ENCODE data around the gene SMARCC2. TPM values are rescaled to one million over a fixed set of nuclear protein-coding genes. Genes with fewer than 3 reads are reported as not detected.
A peak's percentile ranks its signal among the peaks of the same experiment; 100 is the strongest.

SMARCC2 gene
- total RNA-seq, 1 experiment from 2014 or later, result 94.8 TPM

- TF ChIP-seq, protein P1, sequence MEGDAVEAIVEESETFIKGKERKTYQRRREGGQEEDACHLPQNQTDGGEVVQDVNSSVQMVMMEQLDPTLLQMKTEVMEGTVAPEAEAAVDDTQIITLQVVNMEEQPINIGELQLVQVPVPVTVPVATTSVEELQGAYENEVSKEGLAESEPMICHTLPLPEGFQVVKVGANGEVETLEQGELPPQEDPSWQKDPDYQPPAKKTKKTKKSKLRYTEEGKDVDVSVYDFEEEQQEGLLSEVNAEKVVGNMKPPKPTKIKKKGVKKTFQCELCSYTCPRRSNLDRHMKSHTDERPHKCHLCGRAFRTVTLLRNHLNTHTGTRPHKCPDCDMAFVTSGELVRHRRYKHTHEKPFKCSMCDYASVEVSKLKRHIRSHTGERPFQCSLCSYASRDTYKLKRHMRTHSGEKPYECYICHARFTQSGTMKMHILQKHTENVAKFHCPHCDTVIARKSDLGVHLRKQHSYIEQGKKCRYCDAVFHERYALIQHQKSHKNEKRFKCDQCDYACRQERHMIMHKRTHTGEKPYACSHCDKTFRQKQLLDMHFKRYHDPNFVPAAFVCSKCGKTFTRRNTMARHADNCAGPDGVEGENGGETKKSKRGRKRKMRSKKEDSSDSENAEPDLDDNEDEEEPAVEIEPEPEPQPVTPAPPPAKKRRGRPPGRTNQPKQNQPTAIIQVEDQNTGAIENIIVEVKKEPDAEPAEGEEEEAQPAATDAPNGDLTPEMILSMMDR (IDR thresholded peaks at IDR 0.05; ENCODE audit: insufficient read depth in 1 of 2, low read depth in 1 of 2, low read length in 1 of 2, severe bottlenecking in 1 of 2, unreplicated experiment in 1 of 2), result no peak
- H3K27me3 ChIP-seq (replicated peaks; ENCODE audit: control insufficient read depth, insufficient read depth, low read length), result no peaks in the 10 kb centered on the region
- H3K4me3 Mint-ChIP-seq (ENCODE audit: unreplicated experiment), result no peak overlapping the region
- no TSS peak for BruUV-seq (replicated peaks)
- no peak overlapping the region for H3K27ac Mint-ChIP-seq (ENCODE audit: unreplicated experiment)
- DNase-seq, result no peak
- H3K9me3 Mint-ChIP-seq (ENCODE audit: unreplicated experiment), result no peaks in the 10 kb centered on the region
- ChIA-PET CTCF (no interaction called here), POLR2A (interaction anchor here (0.6 kb wide), 1 partner anchor 151 kb away, joined by 3 read pairs; no protein-coding TSS in a partner anchor)
- no peaks in the 10 kb centered on the region for H3K9me3 ChIP-seq
- peaks cover 20% of the 10 kb centered on the region for H3K4me1 Mint-ChIP-seq (ENCODE audit: low read depth, unreplicated experiment)
- H3K36me3 ChIP-seq (ENCODE audit: control insufficient read depth, insufficient read depth, low read length), result peaks cover 5% of the 10 kb centered on the region; the same call in 1 of the 2 replicates
- no peak overlapping the region for H3K4me3 ChIP-seq (ENCODE audit: low read depth, low read length)
- no peaks in the 10 kb centered on the region for H3K27me3 Mint-ChIP-seq (ENCODE audit: insufficient read depth, unreplicated experiment)
- H3K36me3 Mint-ChIP-seq (ENCODE audit: insufficient read depth, unreplicated experiment), result peaks cover 96% of the 10 kb centered on the region
- H3K4me1 ChIP-seq, result peaks cover 4% of the 10 kb centered on the region; the same call in 1 of the 2 replicates
- intact Hi-C loops (cut with micrococcal nuclease; ENCODE audit: unreplicated experiment), result no loop called here
Measured at GRCh38 chr12:56165369-56165768, 23.9 kb downstream of the SMARCC2 start.

DNA sequence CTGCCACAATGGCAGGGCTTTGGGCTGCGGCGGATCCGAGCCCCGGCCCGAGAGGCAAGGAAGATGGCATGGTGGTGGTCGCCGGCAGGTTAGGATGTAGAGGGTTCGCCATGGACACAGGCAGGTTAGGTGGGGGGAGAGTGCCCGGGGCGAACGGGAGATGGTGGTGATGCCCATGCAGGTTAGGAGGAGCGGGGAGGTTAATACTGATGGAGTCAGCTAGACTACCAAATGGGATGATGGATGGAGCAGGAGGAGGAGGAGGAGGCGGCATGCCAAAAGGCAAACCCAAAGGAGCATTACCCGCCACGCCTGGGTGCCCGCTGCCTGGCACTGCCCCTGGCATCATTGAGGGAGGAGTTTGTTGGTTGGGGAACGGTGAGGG is 24.9 kb downstream of the SMARCC2 start:
- ChIA-PET CTCF (no interaction called here), POLR2A (no interaction called here)
- peak overlapping the region; percentile 73 for H3K27ac Mint-ChIP-seq (ENCODE audit: unreplicated experiment)
- no peak for DNase-seq
- H3K4me3 ChIP-seq (ENCODE audit: low read depth, low read length), result no peak overlapping the region
- H3K4me3 Mint-ChIP-seq (ENCODE audit: unreplicated experiment), result no peak overlapping the region
- no peaks in the 10 kb centered on the region for H3K27me3 Mint-ChIP-seq (ENCODE audit: insufficient read depth, unreplicated experiment)
- TF ChIP-seq, protein P1 (IDR thresholded peaks at IDR 0.05; ENCODE audit: insufficient read depth in 1 of 2, low read depth in 1 of 2, low read length in 1 of 2, severe bottlenecking in 1 of 2, unreplicated experiment in 1 of 2), result no peak
- no peaks in the 10 kb centered on the region for H3K27me3 ChIP-seq (replicated peaks; ENCODE audit: control insufficient read depth, insufficient read depth, low read length)
- peaks cover 96% of the 10 kb centered on the region for H3K36me3 Mint-ChIP-seq (ENCODE audit: insufficient read depth, unreplicated experiment)
- BruUV-seq (replicated peaks), result no TSS peak
- H3K36me3 ChIP-seq (ENCODE audit: control insufficient read depth, insufficient read depth, low read length), result peaks cover 3% of the 10 kb centered on the region; the same call in 1 of the 2 replicates
- intact Hi-C loops (cut with micrococcal nuclease; ENCODE audit: unreplicated experiment), result no loop called here
- H3K4me1 Mint-ChIP-seq (ENCODE audit: low read depth, unreplicated experiment), result peaks cover 27% of the 10 kb centered on the region
- no peaks in the 10 kb centered on the region for H3K9me3 Mint-ChIP-seq (ENCODE audit: unreplicated experiment)
- H3K9me3 ChIP-seq, result no peaks in the 10 kb centered on the region
- peaks cover 14% of the 10 kb centered on the region for H3K4me1 ChIP-seq

DNA sequence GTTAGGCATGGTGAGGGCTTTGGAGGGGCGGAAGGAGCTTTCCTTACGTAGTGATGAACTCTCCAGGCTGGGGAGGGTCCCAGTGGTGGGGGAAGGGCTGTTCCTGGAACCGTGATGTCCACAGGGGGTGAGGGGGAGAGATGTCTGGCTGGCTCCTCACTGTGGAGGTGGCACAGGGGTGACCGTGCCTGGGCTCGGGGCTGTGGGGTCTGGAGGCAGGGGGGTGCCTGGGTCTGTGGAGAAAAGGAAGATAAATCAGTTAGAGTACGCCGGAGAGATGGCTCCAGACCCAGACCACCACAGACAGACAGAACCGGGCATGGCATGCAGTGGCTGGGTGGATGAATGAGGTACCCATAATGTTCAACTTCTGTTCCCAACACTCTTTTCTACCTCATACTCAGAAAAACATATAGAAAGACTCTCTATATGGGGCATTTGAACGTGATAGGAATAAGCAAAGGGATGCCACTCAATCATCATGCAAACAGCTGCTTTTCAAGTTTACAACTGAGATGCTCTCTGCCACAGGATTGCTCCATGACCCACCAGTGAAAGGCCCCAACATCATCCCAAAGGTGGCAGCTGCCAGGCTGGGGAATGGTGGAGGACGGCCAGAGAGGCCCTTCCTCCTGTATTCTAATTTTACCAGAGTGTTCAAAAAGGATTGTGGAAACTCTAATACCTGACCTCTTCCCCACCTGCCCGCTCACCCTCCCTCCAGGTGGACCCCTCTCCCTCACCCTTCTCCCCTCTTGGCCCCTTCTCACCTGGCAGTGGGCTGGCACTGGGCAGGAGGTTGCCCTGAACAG is 25.5 kb downstream of the SMARCC2 start:
- Histone ChIP-seq H3K36me3 (ENCODE audit: control insufficient read depth, insufficient read depth, low read length) (peaks cover 3% of the 10 kb centered on the region), H3K4me3 (ENCODE audit: low read depth, low read length) (no peak overlapping the region), H3K9me3 (no peaks in the 10 kb centered on the region), H3K4me1 (peaks cover 14% of the 10 kb centered on the region), H3K27me3 (replicated peaks; ENCODE audit: control insufficient read depth, insufficient read depth, low read length) (no peaks in the 10 kb centered on the region)
- POLR2A ChIA-PET, result interaction anchor here (0.6 to 1.4 kb wide), 3 partner anchors 36 to 196 kb away, joined by 3 to 8 read pairs (median 3); partner anchors contain the start of genes ESYT1 and STAT2
- Mint-ChIP-seq H3K4me3 (ENCODE audit: unreplicated experiment) (no peak overlapping the region), H3K27ac (ENCODE audit: unreplicated experiment) (peak overlapping the region; percentile 73), H3K9me3 (ENCODE audit: unreplicated experiment) (no peaks in the 10 kb centered on the region), H3K4me1 (ENCODE audit: low read depth, unreplicated experiment) (peaks cover 27% of the 10 kb centered on the region), H3K27me3 (ENCODE audit: insufficient read depth, unreplicated experiment) (no peaks in the 10 kb centered on the region), H3K36me3 (ENCODE audit: insufficient read depth, unreplicated experiment) (peaks cover 96% of the 10 kb centered on the region)
- intact Hi-C loops (cut with micrococcal nuclease; ENCODE audit: unreplicated experiment), result no loop called here
- CTCF ChIA-PET, result interaction anchor here (1.3 to 1.5 kb wide), 2 partner anchors 12 to 36 kb away, joined by 4 to 5 read pairs; partner anchors contain the start of genes ESYT1 and MYL6B
- no peak for DNase-seq
- BruUV-seq (replicated peaks), result no TSS peak
- TF ChIP-seq, protein P1 (IDR thresholded peaks at IDR 0.05; ENCODE audit: insufficient read depth in 1 of 2, low read depth in 1 of 2, low read length in 1 of 2, severe bottlenecking in 1 of 2, unreplicated experiment in 1 of 2), result no peak
